HEK293 (cell line): ENCODE measurements around the gene RBMS1.

Experiments used
- HOXD13 ChIP-seq: sonication (generic); formaldehyde crosslinking; IDR thresholded peaks from 2 replicates; pipeline ENCODE4 v1.8.0; 2022; ENCODE audit warnings: missing genetic modification reagents, borderline replicate concordance
- MYNN ChIP-seq: fragments of 450-650 bp; formaldehyde crosslinking; IDR thresholded peaks from 2 replicates; pipeline ENCODE4 v1.5.1; 2016; ENCODE audit warnings: missing biosample characterization, missing genetic modification characterization, borderline replicate concordance
- PRDM1 ChIP-seq: fragments of 450-650 bp; formaldehyde crosslinking; IDR thresholded peaks from 2 replicates; pipeline ENCODE4; 2016; ENCODE audit warnings: missing biosample characterization, missing genetic modification characterization
- SALL2 ChIP-seq: fragments of 450-650 bp; formaldehyde crosslinking; IDR thresholded peaks from 2 replicates; pipeline ENCODE4 v1.5.0; 2017; ENCODE audit warnings: missing biosample characterization, mild to moderate bottlenecking, missing genetic modification characterization, borderline replicate concordance
- TRIM28 ChIP-seq: IDR thresholded peaks from 2 replicates; pipeline ENCODE4 v1.6.1; 2011; ENCODE audit warnings: low read length, control low read depth, borderline replicate concordance
- ZBTB1 ChIP-seq: fragments of 450-650 bp; formaldehyde crosslinking; IDR thresholded peaks from 2 replicates; pipeline ENCODE4 v1.5.1; 2016; ENCODE audit warnings: missing biosample characterization, missing genetic modification characterization
- ZBTB17 ChIP-seq: fragments of 450-650 bp; formaldehyde crosslinking; IDR thresholded peaks from 2 replicates; pipeline ENCODE4 v1.5.1; 2016; ENCODE audit warnings: missing biosample characterization, missing genetic modification characterization
- ZEB2 ChIP-seq: fragments of 450-650 bp; formaldehyde crosslinking; IDR thresholded peaks from 2 replicates; pipeline ENCODE4 v1.5.1; 2016; ENCODE audit warnings: missing biosample characterization, missing genetic modification characterization
- ZFP37 ChIP-seq: fragments of 450-650 bp; formaldehyde crosslinking; IDR thresholded peaks from 2 replicates; pipeline ENCODE4 v1.5.1; 2016; ENCODE audit warnings: missing biosample characterization, missing genetic modification characterization
- ZNF133 ChIP-seq: fragments of 450-650 bp; formaldehyde crosslinking; IDR thresholded peaks from 2 replicates; pipeline ENCODE4 v1.5.1; 2016; ENCODE audit warnings: missing biosample characterization, missing genetic modification characterization
- ZNF148 ChIP-seq: fragments of 450-650 bp; formaldehyde crosslinking; IDR thresholded peaks from 2 replicates; pipeline ENCODE4 v1.5.0; 2017; ENCODE audit warnings: missing biosample characterization, missing genetic modification characterization, borderline replicate concordance
- ZNF155 ChIP-seq: fragments of 450-650 bp; formaldehyde crosslinking; IDR thresholded peaks from 2 replicates; pipeline ENCODE4 v1.5.1; 2016; ENCODE audit warnings: missing biosample characterization, missing genetic modification characterization
- ZNF169 ChIP-seq: fragments of 450-650 bp; formaldehyde crosslinking; IDR thresholded peaks from 2 replicates; pipeline ENCODE4 v1.5.1; 2016; ENCODE audit warnings: missing biosample characterization, missing genetic modification characterization
- ZNF239 ChIP-seq: fragments of 450-650 bp; formaldehyde crosslinking; IDR thresholded peaks from 2 replicates; pipeline ENCODE4 v1.5.1; 2016; ENCODE audit warnings: missing biosample characterization, missing genetic modification characterization
- ZNF398 ChIP-seq: fragments of 450-650 bp; formaldehyde crosslinking; IDR thresholded peaks from 2 replicates; pipeline ENCODE4 v1.5.1; 2017; ENCODE audit warnings: missing biosample characterization, missing genetic modification characterization
- ZNF473 ChIP-seq: fragments of 450-650 bp; formaldehyde crosslinking; IDR thresholded peaks from 2 replicates; pipeline ENCODE4 v1.5.1; 2017; ENCODE audit warnings: missing biosample characterization, missing genetic modification characterization
- ZNF48 ChIP-seq: fragments of 450-650 bp; formaldehyde crosslinking; IDR thresholded peaks from 2 replicates; pipeline ENCODE4 v1.5.1; 2016; ENCODE audit warnings: missing biosample characterization, missing genetic modification characterization
- ZNF501 ChIP-seq: fragments of 450-650 bp; formaldehyde crosslinking; IDR thresholded peaks from 2 replicates; pipeline ENCODE4 v1.5.1; 2016; ENCODE audit warnings: missing biosample characterization, missing genetic modification characterization
- ZNF558 ChIP-seq: fragments of 450-650 bp; formaldehyde crosslinking; IDR thresholded peaks from 2 replicates; pipeline ENCODE4 v1.5.1; 2016; ENCODE audit warnings: missing biosample characterization, missing genetic modification characterization
- ZNF560 ChIP-seq: fragments of 450-650 bp; formaldehyde crosslinking; IDR thresholded peaks from 2 replicates; pipeline ENCODE4 v1.5.1; 2017; ENCODE audit warnings: missing biosample characterization, missing genetic modification characterization, borderline replicate concordance
- ZNF561 ChIP-seq: fragments of 450-650 bp; IDR thresholded peaks from 2 replicates; pipeline ENCODE4 v1.5.1; 2018; ENCODE audit warnings: missing biosample characterization, missing genetic modification characterization, borderline replicate concordance
- ZNF580 ChIP-seq: fragments of 450-650 bp; formaldehyde crosslinking; IDR thresholded peaks from 2 replicates; pipeline ENCODE4 v1.5.1; 2016; ENCODE audit warnings: missing biosample characterization, missing genetic modification characterization
- ZNF629 ChIP-seq: fragments of 450-650 bp; formaldehyde crosslinking; IDR thresholded peaks from 2 replicates; pipeline ENCODE4 v1.5.1; 2017; ENCODE audit warnings: missing biosample characterization, missing genetic modification characterization
- ZNF701 ChIP-seq: fragments of 450-650 bp; formaldehyde crosslinking; IDR thresholded peaks from 2 replicates; pipeline ENCODE4 v1.5.1; 2016; ENCODE audit warnings: missing biosample characterization, missing genetic modification characterization
- TF ChIP-seq, protein P1 (sequence below): fragments of 450-650 bp; formaldehyde crosslinking; IDR thresholded peaks from 2 replicates; pipeline ENCODE4 v1.5.1; 2016; ENCODE audit warnings: missing biosample characterization, missing genetic modification characterization, borderline replicate concordance
- TF ChIP-seq, protein P2 (sequence below): fragments of 450-650 bp; formaldehyde crosslinking; IDR thresholded peaks from 2 replicates; pipeline ENCODE4 v1.5.1; 2016; ENCODE audit warnings: missing biosample characterization, missing genetic modification characterization, low read depth
- TF ChIP-seq, protein P3 (sequence below): fragments of 450-650 bp; formaldehyde crosslinking; IDR thresholded peaks from 2 replicates; pipeline ENCODE4 v1.5.1; 2017; ENCODE audit warnings: missing biosample characterization, missing genetic modification characterization

The RBMS1 gene

DNA sequence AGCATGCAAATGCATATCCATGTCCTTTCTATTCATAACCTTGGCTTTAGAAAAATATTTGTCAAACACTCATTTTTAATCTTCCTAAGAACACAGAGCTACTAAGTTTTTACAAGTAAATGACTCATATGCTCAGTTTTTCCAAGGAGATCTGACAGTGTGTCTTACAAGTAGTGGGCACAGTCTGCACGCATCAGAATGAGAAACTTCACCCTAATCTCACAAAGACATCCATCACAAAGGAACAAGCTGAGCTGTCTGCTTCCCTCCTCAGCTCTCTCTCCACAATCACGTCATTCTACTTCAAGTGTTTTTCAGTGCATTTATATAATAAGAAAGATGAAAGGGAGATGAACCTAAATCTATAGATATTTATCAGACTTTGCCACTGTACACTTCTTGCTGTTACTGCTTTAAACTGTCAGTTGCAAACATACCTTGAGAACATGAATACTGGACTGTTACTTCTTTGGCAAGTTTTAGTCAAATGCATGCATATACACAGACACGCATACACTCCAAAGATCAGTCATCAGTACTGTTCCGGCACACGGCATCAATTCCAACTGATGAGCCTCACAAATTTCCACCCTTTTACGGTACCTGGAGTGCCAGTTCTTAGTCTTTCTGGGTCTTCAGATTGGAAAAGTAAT, 75.7 kb downstream of the RBMS1 start (continued):
- TF ChIP-seq ZNF239 (tag by site-specific recombination), result no peak
- TF ChIP-seq ZNF48, result no peak
- TF ChIP-seq ZNF169 (tag by site-specific recombination), result no peak
- no peak for TF ChIP-seq ZNF155
- TF ChIP-seq ZNF561 (tag by site-specific recombination), result no peak
- no peak for TF ChIP-seq TRIM28
- TF ChIP-seq ZNF148 (tag by site-specific recombination), result no peak
- TF ChIP-seq, protein P1, sequence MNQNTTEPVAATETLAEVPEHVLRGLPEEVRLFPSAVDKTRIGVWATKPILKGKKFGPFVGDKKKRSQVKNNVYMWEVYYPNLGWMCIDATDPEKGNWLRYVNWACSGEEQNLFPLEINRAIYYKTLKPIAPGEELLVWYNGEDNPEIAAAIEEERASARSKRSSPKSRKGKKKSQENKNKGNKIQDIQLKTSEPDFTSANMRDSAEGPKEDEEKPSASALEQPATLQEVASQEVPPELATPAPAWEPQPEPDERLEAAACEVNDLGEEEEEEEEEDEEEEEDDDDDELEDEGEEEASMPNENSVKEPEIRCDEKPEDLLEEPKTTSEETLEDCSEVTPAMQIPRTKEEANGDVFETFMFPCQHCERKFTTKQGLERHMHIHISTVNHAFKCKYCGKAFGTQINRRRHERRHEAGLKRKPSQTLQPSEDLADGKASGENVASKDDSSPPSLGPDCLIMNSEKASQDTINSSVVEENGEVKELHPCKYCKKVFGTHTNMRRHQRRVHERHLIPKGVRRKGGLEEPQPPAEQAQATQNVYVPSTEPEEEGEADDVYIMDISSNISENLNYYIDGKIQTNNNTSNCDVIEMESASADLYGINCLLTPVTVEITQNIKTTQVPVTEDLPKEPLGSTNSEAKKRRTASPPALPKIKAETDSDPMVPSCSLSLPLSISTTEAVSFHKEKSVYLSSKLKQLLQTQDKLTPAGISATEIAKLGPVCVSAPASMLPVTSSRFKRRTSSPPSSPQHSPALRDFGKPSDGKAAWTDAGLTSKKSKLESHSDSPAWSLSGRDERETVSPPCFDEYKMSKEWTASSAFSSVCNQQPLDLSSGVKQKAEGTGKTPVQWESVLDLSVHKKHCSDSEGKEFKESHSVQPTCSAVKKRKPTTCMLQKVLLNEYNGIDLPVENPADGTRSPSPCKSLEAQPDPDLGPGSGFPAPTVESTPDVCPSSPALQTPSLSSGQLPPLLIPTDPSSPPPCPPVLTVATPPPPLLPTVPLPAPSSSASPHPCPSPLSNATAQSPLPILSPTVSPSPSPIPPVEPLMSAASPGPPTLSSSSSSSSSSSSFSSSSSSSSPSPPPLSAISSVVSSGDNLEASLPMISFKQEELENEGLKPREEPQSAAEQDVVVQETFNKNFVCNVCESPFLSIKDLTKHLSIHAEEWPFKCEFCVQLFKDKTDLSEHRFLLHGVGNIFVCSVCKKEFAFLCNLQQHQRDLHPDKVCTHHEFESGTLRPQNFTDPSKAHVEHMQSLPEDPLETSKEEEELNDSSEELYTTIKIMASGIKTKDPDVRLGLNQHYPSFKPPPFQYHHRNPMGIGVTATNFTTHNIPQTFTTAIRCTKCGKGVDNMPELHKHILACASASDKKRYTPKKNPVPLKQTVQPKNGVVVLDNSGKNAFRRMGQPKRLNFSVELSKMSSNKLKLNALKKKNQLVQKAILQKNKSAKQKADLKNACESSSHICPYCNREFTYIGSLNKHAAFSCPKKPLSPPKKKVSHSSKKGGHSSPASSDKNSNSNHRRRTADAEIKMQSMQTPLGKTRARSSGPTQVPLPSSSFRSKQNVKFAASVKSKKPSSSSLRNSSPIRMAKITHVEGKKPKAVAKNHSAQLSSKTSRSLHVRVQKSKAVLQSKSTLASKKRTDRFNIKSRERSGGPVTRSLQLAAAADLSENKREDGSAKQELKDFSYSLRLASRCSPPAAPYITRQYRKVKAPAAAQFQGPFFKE, result no peak
- TF ChIP-seq ZNF560, result no peak
- TF ChIP-seq PRDM1 (tag by site-specific recombination), result no peak
- TF ChIP-seq ZNF473 (tag by site-specific recombination), result no peak
- TF ChIP-seq ZNF398, result no peak
- TF ChIP-seq, protein P2, sequence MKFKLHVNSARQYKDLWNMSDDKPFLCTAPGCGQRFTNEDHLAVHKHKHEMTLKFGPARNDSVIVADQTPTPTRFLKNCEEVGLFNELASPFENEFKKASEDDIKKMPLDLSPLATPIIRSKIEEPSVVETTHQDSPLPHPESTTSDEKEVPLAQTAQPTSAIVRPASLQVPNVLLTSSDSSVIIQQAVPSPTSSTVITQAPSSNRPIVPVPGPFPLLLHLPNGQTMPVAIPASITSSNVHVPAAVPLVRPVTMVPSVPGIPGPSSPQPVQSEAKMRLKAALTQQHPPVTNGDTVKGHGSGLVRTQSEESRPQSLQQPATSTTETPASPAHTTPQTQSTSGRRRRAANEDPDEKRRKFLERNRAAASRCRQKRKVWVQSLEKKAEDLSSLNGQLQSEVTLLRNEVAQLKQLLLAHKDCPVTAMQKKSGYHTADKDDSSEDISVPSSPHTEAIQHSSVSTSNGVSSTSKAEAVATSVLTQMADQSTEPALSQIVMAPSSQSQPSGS (tag by site-specific recombination), result 0 out of 2 replicates have a peak, but pooled peaks have one; percentile 17
- TF ChIP-seq ZNF133 (tag by site-specific recombination), result no peak
- no peak for TF ChIP-seq ZFP37 (tag by site-specific recombination)
- TF ChIP-seq ZNF501 (tag by site-specific recombination), result no peak
- TF ChIP-seq MYNN (tag by site-specific recombination), result no peak
- TF ChIP-seq ZBTB17 (tag by site-specific recombination), result peak; percentile 28; the same call in 1 of the 2 replicates
- TF ChIP-seq ZNF701, result no peak
- no peak for TF ChIP-seq ZBTB1
- TF ChIP-seq ZNF558, result no peak
- TF ChIP-seq ZNF580, result no peak
- no peak for TF ChIP-seq SALL2
- peak; percentile 55; the same call in 1 of the 2 replicates for TF ChIP-seq ZNF629 (tag by site-specific recombination)
- TF ChIP-seq ZEB2 (tag by site-specific recombination), result peak; percentile 47
- TF ChIP-seq, protein P3, sequence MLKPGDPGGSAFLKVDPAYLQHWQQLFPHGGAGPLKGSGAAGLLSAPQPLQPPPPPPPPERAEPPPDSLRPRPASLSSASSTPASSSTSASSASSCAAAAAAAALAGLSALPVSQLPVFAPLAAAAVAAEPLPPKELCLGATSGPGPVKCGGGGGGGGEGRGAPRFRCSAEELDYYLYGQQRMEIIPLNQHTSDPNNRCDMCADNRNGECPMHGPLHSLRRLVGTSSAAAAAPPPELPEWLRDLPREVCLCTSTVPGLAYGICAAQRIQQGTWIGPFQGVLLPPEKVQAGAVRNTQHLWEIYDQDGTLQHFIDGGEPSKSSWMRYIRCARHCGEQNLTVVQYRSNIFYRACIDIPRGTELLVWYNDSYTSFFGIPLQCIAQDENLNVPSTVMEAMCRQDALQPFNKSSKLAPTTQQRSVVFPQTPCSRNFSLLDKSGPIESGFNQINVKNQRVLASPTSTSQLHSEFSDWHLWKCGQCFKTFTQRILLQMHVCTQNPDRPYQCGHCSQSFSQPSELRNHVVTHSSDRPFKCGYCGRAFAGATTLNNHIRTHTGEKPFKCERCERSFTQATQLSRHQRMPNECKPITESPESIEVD (tag by site-specific recombination), result peak; percentile 84
- TF ChIP-seq HOXD13 (CRISPR knock-in tag), result no peak
- TF ChIP-seq, all 188 proteins: peak for 6
